T-helper 1 cell (primary cell): ENCODE results near the gene SLC45A2.
"Not testable (repeated sequence)": the region's sequence is repeated elsewhere in the genome, so short reads cannot be mapped to it uniquely, and the experiment has no call there.

Experiments
- DNase-seq, 5 donors: peaks; one replicate each; pipeline ENCODE4 v3.0.0-alpha.2; 2012 to 2020

Gene SLC45A2

DNA sequence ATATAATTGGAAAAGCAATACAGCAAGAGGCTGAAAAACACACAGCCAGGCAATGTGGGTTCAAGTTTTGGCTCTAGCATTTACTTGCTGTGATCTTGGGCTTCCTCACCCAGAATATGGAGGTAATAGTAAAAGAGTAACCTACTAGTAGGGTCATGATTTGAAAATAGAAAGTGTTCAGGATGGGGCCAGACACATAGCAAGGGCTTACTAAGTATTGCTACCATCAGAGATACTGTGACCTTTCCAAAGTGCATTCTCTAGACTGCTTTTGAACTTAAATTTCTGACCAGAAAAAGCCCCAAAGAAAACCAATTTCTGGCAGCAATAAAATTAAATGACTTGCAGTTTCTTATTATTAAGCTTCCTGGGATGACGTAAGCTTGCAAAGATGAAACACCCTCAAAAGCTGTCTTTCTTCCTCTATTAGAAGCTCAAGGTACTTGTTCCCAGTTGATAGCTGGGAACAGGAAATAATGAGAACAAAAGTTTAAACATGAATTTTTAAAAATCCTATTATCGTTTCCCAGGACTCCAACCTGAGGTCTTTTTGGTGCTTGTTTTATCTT is 20.3 kb downstream of the SLC45A2 start:
- peak in 1 of 5 donors; percentile 4 for DNase-seq

DNA sequence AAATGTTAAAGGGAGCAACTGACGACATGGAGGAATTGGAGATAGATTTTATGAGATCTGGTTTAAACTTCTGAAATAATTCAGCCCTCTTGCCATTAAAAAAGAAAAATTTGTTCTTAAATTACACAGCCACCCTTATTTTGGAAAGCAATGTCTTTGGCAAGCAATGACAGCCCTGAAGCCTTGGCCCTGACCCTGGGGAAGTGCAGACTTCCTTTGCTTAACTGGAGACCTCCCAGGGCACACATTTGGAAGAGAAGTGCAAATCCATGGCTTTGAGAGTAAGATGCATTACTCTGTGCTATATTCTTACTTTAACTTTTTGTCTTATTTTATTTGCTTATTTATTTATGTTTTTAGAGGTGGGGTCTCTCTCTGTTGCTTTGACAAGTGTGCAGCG is 26.3 kb downstream of the SLC45A2 start:
- no peak for DNase-seq

DNA sequence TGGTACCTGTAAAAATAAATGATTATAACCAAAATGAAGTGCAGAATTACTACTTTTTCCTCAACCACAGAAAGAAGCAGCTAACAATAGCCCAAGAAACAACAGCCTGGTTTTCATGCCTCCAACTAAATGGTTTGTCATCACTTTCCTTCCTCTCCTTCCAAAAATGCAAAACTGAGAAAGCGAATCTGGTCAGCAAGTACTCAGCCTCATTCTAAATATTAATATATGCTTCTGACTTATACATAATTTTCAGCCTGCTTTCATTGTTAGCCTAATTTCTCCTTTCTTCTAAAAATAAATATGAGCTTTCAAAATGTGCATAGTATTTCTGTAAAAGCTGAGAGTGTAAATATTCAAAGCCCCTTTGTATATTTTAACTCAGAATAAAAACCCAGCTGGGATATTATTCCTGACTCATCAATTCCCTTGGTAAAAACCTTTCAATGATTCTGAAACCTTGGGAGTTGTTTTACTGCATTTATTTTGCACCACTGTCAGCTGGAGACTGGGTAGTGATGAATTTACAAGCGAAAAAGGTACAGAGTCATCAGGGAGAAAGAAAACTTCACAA is 26.8 kb downstream of the SLC45A2 start:
- DNase-seq, result no peak

DNA sequence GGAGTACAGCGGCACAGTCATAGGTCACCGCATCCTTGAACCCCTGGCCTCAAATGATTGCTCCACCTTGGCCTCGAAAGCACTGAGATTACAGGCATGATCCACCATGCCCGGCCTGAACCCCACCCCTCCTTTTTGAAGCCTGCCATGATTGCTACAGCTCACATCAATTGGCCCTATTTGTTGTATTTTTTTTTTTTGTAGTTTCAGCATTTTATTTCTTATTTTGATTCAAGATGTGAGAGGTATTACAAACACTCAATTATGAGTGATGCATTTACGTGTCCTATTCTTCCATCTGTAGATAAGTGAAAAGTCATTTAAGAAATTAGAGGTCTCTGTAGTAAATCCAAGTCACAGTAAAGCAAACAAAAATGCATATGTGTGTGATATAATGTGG is 32.3 kb downstream of the SLC45A2 start:
- not testable (repeated sequence) for DNase-seq

DNA sequence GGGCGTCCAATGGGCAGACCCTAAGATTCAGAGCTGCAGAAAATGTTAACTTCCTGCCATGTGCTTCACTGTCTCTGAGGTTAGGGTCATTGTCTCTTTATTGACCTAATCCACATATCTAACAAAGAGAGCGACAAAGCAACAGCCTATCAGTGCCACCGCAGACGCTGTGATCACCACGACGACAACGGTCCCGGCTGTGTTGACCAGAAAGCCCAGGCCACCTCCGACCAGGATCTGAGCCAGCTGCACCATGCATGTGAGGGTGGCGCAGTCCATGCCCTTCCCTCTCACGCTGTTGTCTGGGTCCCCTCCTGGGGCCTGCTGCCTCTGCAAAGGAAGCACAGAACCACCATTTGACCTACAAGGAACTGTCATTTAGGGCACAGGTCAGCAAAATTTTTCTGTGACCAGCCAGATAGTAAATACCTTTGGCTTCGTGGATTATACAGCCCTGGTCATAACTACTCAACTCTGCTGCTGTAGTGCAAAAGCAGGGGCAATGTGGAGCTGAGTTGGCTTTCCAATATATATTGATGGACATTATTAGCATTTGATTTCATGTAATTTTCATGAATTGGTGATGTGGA is 39.9 kb downstream of the SLC45A2 start:
- no peak for DNase-seq

DNA sequence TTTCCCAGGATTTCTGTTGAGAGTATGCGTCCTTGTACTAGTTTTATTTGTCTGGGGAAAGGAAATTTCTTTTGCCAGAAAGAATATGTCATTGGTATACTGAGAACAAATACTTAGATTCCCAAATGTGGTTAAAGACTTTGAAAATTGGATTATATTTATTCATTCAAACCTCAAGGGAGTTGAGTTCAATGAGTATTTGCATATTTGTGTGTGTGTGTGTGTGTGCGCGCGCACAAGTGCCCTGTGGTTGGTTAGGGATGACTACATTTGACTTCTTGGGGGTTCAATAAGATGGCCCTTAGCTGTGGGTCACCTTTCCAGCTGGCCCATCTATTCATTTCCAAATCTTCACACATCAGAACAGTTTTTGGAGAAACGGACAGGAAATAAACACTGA is 43.4 kb downstream of the SLC45A2 start:
- DNase-seq, result no peak

DNA sequence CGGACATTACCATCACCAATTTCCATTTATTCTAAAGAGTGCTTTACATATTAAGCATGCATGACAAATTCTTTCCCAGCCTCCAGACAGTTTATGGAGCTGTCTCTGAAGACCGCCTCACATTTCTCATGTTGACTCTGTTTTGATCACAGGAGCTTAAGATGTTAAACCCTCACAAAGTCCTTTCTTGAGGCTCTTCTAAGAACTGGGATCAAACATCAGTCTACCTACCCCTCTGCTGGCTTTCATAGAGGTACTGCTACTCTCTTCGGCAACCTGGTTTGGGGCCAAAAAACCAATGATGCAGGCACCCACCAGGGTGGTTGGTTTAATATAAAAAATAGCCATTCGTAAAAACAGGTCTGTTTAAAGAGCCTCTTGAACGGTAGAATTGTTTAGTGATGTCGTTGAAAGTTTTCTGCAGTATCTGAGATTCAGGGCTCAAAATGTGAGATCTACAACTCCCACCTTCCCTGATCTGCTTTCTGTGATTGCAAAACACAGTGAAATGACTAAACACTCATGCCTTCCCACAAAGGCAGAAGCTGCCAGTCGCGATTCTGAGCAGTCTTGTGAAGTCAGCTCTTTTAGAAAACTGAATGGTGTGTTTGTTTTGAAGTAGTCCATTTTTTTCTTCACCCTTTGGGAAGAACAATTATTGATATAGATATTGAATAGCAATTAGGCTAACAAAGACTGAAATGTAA is 44.8 kb downstream of the SLC45A2 start:
- DNase-seq, result no peak

DNA sequence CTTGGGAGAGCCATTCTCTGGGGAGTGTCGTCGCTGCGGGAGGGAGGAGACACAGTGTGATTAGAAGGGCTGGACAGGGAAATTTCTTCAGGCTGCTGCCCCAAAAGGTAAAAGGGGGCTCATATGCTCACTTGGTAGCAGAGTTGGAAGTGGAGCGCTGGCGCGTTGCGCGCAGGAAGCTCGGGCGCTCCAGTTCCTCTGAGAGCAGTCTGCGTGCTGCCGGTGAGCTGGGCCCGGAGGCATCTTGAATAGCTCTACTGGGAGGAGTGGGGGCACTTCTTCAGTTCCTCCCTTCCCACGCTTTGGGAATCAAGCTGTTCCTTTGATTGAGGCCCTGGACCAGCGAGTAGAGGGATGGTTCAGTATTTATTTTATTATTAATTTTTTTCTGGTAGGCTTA is 45.6 kb downstream of the SLC45A2 start:
- no peak for DNase-seq

DNA sequence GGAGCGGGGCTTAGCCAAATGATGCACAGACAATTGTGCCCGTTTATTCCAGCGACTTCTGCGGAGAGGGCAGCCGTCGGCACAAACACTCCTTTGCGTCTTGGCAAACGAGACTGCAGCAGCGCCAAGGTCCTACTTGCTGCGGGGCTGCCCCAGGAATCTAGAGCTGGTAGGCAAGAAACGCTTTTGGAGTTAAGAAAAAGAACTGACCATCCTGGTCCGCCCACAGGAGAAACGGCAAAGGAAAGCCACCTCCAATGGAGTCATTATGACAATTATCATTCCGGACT is 46.0 kb downstream of the SLC45A2 start:
- no peak for DNase-seq

DNA sequence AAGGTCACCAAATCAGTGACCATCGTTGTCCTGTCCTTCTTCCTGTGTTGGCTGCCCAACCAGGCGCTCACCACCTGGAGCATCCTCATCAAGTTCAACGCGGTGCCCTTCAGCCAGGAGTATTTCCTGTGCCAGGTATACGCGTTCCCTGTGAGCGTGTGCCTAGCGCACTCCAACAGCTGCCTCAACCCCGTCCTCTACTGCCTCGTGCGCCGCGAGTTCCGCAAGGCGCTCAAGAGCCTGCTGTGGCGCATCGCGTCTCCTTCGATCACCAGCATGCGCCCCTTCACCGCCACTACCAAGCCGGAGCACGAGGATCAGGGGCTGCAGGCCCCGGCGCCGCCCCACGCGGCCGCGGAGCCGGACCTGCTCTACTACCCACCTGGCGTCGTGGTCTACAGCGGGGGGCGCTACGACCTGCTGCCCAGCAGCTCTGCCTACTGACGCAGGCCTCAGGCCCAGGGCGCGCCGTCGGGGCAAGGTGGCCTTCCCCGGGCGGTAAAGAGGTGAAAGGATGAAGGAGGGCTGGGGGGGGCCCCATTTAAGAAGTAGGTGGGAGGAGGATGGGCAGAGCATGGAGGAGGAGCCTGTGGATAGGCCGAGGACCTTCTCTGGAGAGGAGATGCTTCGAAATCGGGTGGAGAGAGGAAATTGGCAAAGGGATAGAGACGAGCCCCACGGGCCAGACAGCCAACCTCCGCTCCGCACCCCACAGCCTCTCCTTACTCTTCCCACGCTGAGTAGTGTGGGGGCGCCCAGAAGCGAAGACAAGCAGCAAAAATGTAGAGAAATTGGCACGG is 46.6 kb downstream of the SLC45A2 start:
- no peak for DNase-seq

DNA sequence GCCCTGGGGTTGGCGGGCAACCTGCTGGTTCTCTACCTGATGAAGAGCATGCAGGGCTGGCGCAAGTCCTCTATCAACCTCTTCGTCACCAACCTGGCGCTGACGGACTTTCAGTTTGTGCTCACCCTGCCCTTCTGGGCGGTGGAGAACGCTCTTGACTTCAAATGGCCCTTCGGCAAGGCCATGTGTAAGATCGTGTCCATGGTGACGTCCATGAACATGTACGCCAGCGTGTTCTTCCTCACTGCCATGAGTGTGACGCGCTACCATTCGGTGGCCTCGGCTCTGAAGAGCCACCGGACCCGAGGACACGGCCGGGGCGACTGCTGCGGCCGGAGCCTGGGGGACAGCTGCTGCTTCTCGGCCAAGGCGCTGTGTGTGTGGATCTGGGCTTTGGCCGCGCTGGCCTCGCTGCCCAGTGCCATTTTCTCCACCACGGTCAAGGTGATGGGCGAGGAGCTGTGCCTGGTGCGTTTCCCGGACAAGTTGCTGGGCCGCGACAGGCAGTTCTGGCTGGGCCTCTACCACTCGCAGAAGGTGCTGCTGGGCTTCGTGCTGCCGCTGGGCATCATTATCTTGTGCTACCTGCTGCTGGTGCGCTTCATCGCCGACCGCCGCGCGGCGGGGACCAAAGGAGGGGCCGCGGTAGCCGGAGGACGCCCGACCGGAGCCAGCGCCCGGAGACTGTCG is 47.3 kb downstream of the SLC45A2 start:
- DNase-seq, result no peak

DNA sequence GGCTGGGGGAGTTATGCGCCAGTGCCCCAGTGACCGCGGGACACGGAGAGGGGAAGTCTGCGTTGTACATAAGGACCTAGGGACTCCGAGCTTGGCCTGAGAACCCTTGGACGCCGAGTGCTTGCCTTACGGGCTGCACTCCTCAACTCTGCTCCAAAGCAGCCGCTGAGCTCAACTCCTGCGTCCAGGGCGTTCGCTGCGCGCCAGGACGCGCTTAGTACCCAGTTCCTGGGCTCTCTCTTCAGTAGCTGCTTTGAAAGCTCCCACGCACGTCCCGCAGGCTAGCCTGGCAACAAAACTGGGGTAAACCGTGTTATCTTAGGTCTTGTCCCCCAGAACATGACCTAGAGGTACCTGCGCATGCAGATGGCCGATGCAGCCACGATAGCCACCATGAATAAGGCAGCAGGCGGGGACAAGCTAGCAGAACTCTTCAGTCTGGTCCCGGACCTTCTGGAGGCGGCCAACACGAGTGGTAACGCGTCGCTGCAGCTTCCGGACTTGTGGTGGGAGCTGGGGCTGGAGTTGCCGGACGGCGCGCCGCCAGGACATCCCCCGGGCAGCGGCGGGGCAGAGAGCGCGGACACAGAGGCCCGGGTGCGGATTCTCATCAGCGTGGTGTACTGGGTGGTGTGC is 48.0 kb downstream of the SLC45A2 start, which contains the start of gene RXFP3:
Gene RXFP3, plus strand, starts transcription at position 6 of the 636 bp plus-strand sequence. Its CDS starts 355 bp downstream, at position 361.
- no peak for DNase-seq

DNA sequence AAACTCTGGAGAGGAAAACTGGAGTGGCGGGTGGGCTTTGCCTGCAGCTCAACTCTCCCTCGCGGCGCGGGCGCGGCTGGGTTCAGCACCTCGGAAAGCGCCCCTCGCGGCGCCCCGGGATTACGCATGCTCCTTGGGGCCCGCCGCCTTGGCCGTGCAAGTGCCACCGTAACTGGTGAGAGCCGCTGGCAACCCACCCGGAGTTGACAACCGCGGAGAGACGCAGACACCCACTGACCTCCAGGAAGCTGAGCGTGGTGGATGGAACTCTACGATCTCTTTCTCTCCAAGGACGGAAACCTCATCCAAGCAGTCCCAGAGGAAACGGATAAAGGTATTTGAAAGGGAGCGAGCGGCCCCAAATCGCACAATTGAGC is 48.5 kb downstream of the SLC45A2 start:
- peak in 2 of 5 donors; percentile 15 to 20 for DNase-seq

DNA sequence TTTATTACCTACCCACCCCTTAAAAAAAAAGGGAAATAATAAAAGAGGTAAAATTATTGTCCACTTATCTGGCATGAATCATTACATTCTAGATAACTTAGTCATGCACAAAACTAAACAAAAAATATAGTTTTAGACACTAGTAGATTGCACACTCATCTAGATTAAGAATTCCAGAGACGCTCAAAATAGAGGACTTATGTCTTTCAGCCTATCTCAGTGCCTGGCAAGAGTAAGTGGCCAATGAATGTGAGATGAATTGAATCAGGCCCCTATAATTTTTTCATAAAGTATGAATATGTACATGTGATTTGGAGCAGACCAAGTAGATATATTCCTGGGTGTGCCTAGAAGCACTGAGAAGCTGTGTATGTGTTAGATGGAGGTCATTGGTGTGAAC is 50.3 kb downstream of the SLC45A2 start:
- DNase-seq, result no peak

DNA sequence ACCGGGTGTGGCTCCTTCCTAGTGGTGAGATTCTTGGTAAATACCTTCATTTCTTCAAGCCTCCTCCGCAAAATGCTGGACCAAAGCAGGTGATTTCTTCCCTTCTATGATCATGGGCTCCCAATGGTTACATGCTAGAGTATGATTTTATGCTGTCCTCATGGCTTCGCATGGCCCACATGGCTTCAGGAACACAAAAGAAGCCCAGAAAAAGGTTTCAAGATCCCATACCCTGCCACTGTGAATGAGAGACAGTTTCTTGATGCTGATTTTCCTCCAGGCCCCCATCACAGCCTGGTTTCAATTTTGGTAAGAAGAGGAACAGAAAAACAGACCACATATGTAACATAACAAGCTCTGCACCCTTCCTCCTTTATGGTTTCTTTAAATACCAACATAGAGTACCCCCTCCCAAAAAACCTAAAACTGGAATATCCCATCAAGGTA is 50.7 kb downstream of the SLC45A2 start:
- DNase-seq, result no peak

DNA sequence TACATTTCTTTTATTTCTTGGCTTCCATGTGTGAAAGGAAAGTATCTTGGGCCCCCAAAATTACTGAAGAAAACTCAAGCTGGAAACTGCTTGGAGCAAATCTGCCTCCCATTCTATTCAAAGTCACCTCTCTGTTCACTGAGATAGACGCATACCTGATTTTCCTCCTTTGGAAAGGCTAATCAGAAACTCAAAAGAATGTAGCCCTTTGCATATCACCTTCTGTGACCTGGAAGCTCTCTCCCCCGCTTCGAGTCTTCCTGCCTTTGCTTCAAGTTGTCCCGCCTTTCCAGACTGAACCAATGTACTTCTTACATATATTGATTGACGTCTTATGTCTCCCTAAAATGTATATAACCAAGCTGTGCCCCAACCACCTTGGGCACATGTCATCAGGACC is 53.4 kb downstream of the SLC45A2 start:
- DNase-seq, result no peak

DNA sequence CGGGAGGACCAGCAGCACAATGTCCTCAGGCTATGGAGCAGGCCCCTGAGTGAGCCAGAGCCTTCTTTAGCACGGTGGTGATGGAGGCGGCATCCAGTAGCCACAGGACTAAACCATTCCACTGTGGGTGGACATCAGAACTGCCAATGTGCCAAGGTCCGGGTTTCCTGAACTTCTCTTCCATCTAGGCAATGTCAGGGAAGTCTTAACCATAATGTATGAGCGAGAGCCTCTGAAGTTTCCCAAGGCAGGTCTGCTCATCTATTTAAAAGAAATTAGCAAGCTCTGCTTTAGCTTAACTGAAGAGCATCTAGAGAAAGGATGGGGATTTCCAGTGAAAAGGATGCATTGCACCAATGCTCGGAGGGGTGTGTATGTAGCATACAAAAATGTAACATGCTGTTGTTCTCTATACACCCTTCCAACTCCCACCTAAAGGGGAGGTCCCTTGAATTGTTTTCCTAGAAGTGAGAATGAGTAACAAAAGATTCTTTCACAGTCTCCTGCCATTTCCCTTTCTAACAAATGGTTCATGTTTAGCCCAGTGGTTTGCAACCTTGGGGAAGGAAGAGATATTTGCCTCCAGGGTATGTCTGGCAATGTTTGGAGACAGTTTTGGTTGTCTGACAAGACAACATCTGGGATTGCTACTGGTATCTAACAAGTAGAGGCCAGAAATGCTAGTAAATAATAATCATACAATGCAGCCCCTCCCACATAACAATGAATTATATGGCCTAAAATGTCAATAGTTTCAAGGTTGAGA is 54.4 kb downstream of the SLC45A2 start:
- no peak for DNase-seq

DNA sequence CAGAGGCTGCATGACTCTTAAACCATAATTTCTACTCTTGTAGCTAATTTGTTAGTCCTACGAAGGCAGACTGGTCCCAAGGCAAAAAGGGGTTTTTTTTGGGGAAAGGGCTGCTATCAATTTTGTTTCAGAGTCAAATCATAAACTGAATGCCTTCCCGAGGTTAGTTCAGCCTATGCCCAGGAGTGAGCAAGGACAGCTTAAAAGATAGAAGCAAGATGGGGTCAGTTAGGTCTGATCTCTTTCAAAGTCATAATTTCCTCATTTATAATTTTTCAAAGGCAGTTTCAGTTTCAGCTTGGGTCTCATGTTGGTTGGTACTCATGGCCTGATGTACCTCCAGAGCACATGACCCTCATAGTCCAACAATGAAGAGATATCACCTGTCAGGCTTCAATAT is 56.2 kb downstream of the SLC45A2 start:
- no peak for DNase-seq

DNA sequence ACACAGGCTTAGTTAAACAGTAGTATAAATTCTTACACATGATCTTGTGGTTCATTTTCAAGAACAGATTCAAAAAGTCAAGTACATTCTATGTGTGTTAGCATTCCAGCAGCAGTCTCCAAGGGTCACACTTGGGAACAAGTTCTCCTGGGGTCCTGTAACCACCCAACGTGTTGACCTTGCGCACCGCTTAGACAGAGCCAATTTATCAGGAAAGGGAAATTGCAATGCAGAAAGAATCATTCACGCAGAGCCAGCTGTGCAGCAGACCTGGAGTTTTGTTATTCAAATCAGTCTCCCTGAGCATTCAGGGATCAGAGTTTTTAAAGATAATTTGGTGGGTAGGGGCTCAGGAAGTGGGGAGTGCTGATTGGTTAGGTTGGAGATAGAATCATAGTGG is 56.8 kb downstream of the SLC45A2 start:
- DNase-seq, result no peak

DNA sequence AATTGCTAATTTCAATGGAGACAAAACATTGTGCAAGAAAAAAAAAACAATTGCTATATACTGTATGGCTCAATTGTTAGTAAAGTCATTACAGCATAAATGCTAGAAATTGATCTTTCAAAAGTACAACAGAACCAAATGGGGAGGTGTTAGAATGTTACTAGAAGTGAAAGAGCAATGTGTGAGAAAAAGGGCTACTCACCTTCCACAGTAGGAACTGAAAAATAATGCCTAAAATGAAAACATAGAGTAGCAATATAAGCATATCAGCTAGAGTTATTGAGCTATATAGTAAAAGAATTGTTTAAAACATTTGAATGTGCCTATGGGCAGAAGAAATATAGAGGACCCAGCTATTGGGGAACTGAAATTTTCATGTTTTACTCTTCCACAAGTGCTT is 59.2 kb downstream of the SLC45A2 start:
- DNase-seq, result no peak

DNA sequence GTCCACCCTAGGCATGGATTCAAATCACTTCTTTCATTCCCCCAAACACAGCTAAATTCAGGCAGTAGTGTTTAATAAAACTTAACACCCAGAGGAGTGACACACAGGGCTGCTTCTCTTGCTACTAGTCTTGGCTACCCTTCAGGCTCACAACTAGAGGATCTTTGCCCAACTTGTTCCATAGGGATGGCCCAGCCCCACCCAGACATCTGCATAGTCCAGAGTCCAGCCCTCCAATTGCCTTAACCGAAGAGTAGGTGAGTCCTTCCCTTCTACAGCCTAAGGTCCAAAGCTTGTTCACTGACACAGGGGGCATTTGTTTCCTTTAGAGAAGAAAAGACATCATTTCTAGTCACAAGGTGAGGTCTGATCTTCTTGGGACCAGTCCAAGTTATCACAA is 63.5 kb downstream of the SLC45A2 start:
- no peak for DNase-seq
